ENCODE results near the gene COPS8. TPM values are rescaled to one million over a fixed set of nuclear protein-coding genes. Genes with fewer than 3 reads are reported as not detected.
A peak's percentile ranks its signal among the peaks of the same experiment; 100 is the strongest.

Gene COPS8
- total and polyA plus RNA-seq, 2 donors (not counting 3 experiments of a cell fraction or from before 2014, with no cell fraction given): 73.6 to 80.7 TPM

DNA sequence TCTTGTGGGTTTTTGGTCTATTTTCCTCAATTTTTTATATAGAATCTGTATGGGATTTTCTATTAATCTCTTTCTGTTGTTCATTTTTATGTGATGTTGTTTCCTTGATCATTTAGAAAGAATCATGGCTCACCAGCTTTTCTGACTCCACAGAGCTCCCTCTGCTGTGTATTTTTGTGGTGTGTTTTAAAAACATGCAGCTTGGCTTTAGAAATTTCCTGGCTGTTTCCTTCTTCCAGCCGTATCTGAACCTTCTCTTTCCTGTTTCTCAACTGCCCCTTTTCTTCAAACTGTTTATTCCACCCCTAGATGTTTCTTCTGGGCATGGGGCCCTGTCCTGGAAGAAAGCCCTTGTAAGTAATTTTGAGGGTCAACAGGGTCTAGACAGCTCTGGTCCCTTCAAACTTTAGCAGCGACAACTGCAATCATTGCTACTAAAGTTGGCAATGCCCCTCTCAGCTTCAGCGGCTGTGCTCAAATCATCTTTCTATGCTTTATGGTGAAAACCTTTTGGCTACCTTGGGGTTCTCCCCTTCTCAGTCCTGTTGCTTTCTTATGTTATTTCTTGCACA, 17.6 kb upstream of the COPS8 start:
- Histone ChIP-seq H3K4me1 (ENCODE audit: control insufficient read depth, extremely low read depth, insufficient read depth, low read length) (peaks cover 7% of the 10 kb centered on the region), H2AFZ (ENCODE audit: low read depth, low read length) (peak overlapping the region; percentile 66), H3K9me3 (replicated peaks; ENCODE audit: control insufficient read depth, insufficient read depth, low read length) (no peaks in the 10 kb centered on the region), H3K9ac (replicated peaks; ENCODE audit: extremely low read depth, insufficient read depth, low read length) (no peak overlapping the region), H3K4me2 (ENCODE audit: insufficient read depth, low read length) (peak overlapping the region; percentile 44), H3K27me3 (ENCODE audit: control insufficient read depth in 2 of 2, insufficient read depth in 2 of 2, low read length in 2 of 2) (no peaks in the 10 kb centered on the region), H4K20me1 (replicated peaks; ENCODE audit: control insufficient read depth, extremely low read depth, insufficient read depth, low read length) (no peaks in the 10 kb centered on the region), H3K27ac (ENCODE audit: insufficient read depth, low read depth, low read length) (no peak overlapping the region), H3K36me3 (ENCODE audit: control insufficient read depth in 2 of 2, extremely low read depth in 1 of 2, insufficient read depth in 2 of 2, low read length in 2 of 2) (no peaks in the 10 kb centered on the region), H3K9me1 (replicated peaks; ENCODE audit: control insufficient read depth, extremely low read depth, insufficient read depth, low read length) (no peaks in the 10 kb centered on the region), H3K4me3 (replicated peaks in 1 of 3; ENCODE audit: insufficient read depth in 1 of 3, low read depth in 1 of 3, low read length in 3 of 3) (no peak overlapping the region), H3K79me2 (ENCODE audit: control insufficient read depth, insufficient read depth, low read length) (no peaks in the 10 kb centered on the region)
- intact Hi-C loops (cut with micrococcal nuclease) (loop anchor here (1.0 kb wide), 1 partner anchor 759 kb away; no protein-coding TSS in a partner anchor), dilution Hi-C loops (cut with MboI; ENCODE audit: extremely low pct_ligation_motif_present, low sequenced_read_pairs) (loop anchor here (10.0 kb wide), 1 partner anchor 723 kb away; no protein-coding TSS in a partner anchor)
- ChIA-PET CTCF (interaction anchor here (0.7 to 3.1 kb wide), 27 partner anchors 8 to 1302 kb away, joined by 3 to 20 read pairs (median 6); partner anchors contain the start of genes ACKR3 and COPS8), POLR2A (no interaction called here)
- no TSS peak for BruUV-seq (replicated peaks)
- FAIRE-seq (peak; percentile 87), DNase-seq (ENCODE audit: low read depth, low spot score) (peak; percentile 79)
- TF ChIP-seq POLR2AphosphoS5 (IDR thresholded peaks at IDR 0.05; ENCODE audit: insufficient read depth, low read depth, low read length): no peak
- TF ChIP-seq, protein P1, sequence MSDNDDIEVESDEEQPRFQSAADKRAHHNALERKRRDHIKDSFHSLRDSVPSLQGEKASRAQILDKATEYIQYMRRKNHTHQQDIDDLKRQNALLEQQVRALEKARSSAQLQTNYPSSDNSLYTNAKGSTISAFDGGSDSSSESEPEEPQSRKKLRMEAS (IDR thresholded peaks at IDR 0.05; ENCODE audit: insufficient read depth, insufficient read length): no peak
- TF ChIP-seq, protein P2, sequence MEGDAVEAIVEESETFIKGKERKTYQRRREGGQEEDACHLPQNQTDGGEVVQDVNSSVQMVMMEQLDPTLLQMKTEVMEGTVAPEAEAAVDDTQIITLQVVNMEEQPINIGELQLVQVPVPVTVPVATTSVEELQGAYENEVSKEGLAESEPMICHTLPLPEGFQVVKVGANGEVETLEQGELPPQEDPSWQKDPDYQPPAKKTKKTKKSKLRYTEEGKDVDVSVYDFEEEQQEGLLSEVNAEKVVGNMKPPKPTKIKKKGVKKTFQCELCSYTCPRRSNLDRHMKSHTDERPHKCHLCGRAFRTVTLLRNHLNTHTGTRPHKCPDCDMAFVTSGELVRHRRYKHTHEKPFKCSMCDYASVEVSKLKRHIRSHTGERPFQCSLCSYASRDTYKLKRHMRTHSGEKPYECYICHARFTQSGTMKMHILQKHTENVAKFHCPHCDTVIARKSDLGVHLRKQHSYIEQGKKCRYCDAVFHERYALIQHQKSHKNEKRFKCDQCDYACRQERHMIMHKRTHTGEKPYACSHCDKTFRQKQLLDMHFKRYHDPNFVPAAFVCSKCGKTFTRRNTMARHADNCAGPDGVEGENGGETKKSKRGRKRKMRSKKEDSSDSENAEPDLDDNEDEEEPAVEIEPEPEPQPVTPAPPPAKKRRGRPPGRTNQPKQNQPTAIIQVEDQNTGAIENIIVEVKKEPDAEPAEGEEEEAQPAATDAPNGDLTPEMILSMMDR (IDR thresholded peaks at IDR 0.05; ENCODE audit: extremely low read depth in 1 of 2, insufficient read depth in 1 of 2, low read depth in 1 of 2, low read length in 2 of 2): peak in 1 of 2 donors; percentile 10
